Thyroid gland (tissue), 4 donors: Measurements from ENCODE around the gene RRN3. TPM values are rescaled to one million over a fixed set of nuclear protein-coding genes. Genes with fewer than 3 reads are reported as not detected.

Experiments used
- microRNA counts, 2 donors: library from miRNA; unstranded; fragments of <30 nt; microRNA quantifications; one replicate each; lab custom pipeline; 2016 to 2017
- microRNA-seq: library from miRNA; unstranded; fragments of <30 nt; microRNA quantifications from one replicate; pipeline ENCODE4, GENCODE V29; 2016
- small RNA-seq: library from RNA; depleted of rRNA; stranded (forward); fragments of <200 nt; gene quantifications from one replicate; pipeline ENCODE3, GENCODE V24; 2016
- total RNA-seq, 4 donors: library from RNA; depleted of rRNA; stranded (reverse); fragments of >200 nt; gene quantifications; one replicate each; pipeline ENCODE4 v1.2.3, GENCODE V29; 2016

The RRN3 gene
- total RNA-seq, 4 donors from 2014 or later = 27.7 to 31.8 (median 30.7) TPM

MicroRNAs within 50 kb of the gene (microRNA counts, 767-probe panel; counts per million panel counts)
- microRNA hsa-miR-1972 (lab: Ali Mortazavi, UCI) = 0 counts per million in 2 donors

Small RNAs within 50 kb of the gene (microRNA-seq; reads per million reads assigned to microRNA genes)
- gene MIR1972-1 = not detected
- not detected for gene MIR6511B2

Small RNAs within 50 kb of the gene (small RNA-seq; reads per million reads assigned to genes)
- not detected for gene MIR1972-1

Other genes starting within 250 kb of the RRN3 start
- gene NPIPA1, start 156.8 kb downstream of the RRN3 start, total RNA-seq = 10 to 100 TPM; 42.9 to 96.4 (median 60.9) TPM
- 100 to 1,000 TPM in 2 of 4 donors, 10 to 100 TPM in 2; 80.5 to 172 (median 117) TPM for gene PDXDC1, start 119.2 kb downstream of the RRN3 start, total RNA-seq
- 10 to 100 TPM; 21.6 to 80.0 (median 40.6) TPM for gene NTAN1, start 38.2 kb downstream of the RRN3 start, total RNA-seq